NCI-H2196 (cell line): ENCODE measurements around the gene FSTL4.

Experiments
- DNase-seq: peaks from one replicate; lab custom pipeline; 2025; ENCODE audit not compliant: unreplicated experiment; lab: John Stamatoyannopoulos, UW

Gene FSTL4

DNA sequence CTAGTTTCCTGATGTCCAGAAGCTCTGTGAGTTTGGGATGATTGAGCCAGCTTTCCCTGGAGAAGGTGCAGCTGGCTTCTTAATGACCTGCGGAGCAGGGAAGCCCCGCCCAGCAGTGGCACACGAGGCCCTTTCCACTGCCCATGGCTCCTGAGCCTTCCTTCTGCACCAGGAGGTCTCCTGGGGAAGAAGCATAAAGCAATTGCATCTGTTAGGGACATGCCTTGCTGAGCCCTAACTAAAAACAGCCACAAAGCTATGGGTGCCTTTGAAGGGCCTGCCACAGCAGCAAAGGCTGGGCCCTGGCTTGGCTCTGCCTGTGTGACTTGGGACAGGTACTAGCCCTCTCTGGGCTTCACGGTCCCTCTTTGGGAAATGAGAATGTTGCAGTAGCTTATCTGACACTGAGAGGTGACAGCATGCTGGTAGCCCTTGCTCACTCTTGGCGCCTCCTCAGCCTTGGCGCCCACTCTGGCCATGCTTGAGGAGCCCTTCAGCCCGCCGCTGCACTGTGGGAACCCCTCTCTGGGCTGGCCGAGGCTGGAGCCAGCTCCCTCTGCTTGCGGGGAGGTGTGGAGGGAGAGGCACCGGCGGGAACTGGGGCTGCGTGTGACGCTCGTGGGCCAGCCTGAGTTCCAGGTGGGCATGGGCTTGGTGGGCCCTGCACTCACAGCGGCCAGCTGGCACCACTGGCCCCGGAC, 218.4 kb downstream of the FSTL4 start:
- no peak for DNase-seq

DNA sequence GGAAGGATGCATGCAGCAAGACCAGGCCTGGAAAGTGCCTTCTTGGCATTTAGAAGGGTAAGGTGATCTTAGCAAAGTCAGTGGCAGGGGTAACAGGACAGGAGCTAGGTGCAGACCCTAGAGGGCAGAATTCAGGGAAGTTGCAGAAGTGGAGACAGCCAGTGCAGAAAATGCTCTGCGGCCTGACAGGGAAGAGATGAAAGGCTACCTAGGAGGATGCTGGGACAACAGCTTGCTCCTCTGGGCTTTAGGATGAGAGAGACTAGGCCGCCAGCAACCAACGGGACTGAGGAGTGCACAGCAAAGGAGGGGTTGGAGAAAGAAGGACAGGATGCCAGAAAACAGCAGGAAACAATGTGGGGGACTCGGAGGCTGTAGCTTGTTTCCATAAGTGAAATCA, 219.9 kb downstream of the FSTL4 start:
- no peak for DNase-seq

DNA sequence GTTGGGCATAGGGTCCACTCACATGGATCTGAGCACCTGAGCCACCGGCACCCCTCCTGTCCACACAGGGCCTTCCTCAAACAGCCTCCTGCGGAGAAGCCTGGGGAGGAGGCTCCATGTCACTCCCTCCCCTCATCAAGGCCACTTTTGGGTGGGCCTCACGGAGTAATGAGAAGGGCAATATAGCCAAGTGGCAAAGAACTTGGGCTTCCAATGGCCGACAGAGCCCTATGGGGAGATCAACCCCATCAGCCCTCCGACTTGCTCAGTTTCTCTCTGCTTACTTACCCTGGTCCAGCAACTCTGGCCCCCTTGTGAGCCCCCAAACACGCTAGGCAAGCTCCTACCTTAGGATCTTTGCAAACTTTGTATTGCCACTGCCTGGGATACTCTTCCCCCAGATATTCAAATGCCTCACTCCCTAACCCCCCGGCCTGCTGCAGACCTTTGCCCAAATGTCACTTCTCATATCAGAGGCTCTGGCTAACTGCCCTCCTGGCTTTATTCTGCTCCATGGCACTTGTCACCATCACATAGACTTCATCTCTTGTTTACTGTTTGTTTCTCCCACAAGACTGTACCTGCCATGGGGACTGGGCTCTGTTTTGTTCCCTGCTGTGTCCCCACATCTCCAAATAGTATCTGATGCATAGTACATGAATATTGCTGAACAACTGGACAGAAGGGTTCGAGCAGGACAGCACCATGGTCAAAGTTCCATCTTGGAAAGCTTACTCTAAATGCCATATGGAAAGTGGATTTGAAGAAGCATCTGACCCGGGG, 220.8 kb downstream of the FSTL4 start:
- DNase-seq = no peak

DNA sequence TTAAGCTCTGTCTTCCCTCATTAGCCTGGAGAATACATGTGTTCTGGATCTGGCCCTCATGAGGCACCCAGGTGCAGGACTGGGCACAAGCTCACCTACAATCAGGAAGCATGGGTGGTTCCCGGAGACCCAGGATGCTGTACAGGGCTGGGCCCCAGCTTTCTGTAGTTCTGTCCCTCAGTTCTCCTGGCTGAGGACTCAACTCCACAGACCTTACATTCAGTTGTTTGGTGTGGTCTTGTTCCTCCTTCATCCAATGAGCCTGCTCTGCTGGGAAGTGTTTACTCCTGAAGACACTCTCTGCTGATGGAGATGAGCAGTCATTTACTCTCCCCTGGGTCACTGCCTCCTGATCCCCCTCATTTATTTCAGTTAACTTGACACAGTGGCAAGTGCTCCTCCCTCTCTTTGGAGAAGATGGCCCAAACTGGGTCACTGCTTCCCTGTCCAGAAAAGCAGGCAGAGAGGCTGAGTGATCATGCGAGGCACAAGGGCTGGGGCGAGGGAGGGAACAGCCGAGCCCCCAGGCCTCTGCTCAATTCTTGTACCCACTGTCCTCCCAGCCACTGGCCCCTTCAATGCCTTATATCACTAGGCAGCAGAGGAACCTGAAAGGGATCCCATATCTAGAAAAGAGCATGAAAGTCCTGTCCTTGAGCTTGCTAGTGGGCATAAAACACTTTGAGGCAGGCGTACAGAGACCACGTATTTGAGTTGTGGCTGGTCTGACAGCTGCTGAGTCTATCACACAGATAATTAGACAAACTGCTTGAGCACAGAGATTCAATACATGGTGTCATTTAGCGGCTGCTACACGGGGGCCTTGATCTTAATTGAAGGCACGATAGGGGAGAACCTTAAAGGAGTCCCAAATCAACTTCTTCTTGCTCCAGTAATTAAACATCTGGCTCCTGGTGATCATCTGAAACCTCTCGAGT, 221.7 kb downstream of the FSTL4 start:
- DNase-seq = no peak

- DNase-seq = no peak
Measured at GRCh38 chr5:133389066-133389590, 223.2 kb downstream of the FSTL4 start.

GRCh38 chr5:133387621-133388020, 224.7 kb downstream of the FSTL4 start:
- no peak for DNase-seq

DNA sequence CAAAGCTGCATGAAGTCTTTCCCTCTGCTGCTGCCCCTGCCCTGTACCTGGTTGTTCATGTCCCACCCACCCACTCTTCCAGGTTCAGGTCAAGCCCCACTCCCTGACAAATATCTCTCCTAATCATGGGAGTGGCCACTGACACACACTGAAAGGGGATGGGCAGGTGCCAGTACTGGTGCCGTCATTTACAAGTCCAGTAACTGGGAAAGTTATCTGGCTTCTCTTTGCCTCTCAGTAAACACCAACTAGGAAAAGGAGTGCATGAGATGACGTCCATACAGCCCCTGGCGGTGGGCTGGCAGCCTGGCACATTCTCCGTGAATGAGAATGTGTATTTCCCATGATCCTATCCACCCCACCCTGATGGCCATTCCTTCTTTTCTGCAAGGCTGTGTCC, 225.2 kb downstream of the FSTL4 start:
- no peak for DNase-seq

- no peak for DNase-seq
Measured at GRCh38 chr5:133386662-133387061, 225.7 kb downstream of the FSTL4 start.

DNA sequence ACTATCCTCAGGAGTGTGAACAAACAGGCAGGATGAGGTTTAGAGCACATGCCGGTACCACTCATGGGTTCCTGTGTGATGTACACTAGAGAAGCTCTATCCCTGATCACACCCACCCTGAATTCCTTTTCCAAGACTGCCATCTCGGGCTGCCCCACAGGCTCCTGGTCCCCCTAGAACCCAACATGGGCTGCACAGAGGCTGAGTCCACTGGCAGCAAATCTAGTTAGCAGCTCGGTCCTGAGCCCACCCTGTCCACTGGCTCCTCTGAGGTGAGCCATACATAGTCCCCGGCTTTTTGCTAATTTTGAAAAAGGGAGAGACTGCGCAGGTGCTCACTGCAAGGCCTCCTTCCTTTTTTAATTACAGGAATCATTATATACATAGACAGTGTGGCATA, 227.0 kb downstream of the FSTL4 start:
- no peak for DNase-seq

DNA sequence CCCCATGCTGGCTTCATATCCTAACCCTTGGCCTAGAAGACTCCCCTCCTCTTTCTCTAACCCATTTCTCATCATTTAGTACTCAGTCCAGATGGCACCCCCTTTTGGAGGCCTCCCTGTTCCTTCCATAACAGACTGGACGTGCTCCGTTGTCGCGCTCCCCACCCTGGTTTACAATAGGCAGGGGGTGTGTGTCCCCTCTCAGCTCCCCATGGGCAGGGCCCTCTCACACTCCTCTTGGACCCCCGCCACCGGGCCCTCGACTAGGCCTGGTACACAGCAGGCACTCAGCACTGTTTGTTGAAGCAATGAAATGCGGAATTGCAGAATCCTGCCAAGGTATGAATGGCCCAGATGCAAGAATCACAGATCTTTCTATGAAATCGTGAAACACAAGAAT, 227.4 kb downstream of the FSTL4 start:
- DNase-seq = no peak

GRCh38 chr5:133384120-133384855, 228.1 kb downstream of the FSTL4 start:
- no peak for DNase-seq

- DNase-seq = no peak
Measured at GRCh38 chr5:133383580-133383939, 228.8 kb downstream of the FSTL4 start.

- no peak for DNase-seq
Measured at GRCh38 chr5:133382661-133383579, 229.4 kb downstream of the FSTL4 start.

DNA sequence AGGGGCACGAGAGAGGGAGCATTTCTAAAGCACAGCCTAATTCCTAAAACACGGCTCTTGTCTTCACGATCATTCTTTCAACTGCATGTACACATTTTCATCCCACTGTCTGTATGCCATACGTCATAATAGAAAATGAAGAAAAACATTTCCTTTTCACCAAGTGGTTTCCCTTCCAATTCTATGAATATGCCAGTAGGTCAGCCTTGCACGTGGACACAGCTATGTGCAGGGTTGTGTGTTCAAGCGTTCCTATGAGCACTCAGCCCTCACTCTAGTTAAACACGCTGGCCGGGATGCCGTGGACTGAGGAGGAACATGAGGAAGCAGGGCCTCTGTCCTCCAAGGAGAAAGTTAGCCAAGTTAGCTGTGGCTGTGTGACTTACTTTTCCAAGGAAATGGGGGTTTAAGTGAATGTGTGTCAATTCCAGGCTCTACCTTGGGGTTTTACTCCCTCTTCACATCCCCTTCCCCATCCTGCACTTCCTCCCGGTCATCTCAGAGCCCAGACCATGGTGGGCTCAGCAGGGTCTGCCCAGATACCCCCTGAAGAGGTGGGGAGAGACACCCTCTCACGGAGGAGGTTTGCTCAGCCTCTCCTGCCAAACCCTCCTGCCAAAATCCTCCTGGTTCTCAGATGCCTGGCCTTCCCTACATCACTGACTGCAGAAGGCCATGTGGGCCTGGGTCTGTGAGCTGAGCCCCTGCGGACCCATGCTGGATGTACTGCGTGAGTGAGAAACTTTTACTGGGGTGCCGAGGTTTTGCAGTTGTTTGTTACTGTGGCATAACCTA, 230.6 kb downstream of the FSTL4 start:
- DNase-seq = no peak

GRCh38 chr5:133381041-133381440, 231.3 kb downstream of the FSTL4 start:
- DNase-seq = no peak

DNA sequence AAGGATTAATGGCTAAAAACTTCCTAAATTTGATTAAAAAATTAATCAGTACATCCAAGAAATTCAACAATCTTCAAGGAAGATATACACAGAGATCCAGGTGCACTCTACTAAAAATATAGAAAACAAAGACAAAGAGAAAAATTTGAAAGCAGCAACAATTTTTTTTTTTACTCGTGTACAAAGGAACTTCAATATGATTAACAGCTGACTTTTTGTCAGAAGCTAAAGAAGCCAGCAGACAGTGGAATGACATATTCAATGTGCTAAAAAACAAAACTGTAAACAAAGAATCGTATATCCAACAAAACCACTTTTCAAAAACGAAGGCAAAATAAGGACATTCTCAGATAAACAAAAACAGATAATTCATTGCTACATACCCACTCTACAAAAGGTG, 234.6 kb downstream of the FSTL4 start:
- no peak for DNase-seq

DNA sequence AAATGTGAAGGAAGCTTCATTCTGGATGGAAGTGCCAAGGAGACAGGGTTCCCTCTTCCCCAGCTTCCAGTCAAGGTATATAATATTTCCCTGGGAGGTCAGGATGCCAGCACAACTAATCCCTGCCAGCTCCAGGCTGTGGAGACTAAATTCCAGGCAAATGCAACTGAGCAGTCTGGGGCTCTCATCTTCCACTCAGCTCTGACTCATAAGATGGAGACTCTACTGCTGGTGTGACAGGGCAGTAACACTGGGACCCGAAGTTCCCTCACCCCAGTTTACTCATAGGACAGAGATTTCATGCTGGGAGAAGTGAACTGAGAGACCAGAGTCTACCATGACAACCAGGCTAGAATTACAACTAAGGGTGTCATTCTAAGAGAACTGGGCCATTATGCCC, 235.4 kb downstream of the FSTL4 start:
- DNase-seq = no peak

GRCh38 chr5:133373121-133373870, 239.0 kb downstream of the FSTL4 start:
- DNase-seq = no peak
